ENCODE measurements around the gene AUTS2. TPM values are rescaled to one million over a fixed set of nuclear protein-coding genes. Genes with fewer than 3 reads are reported as not detected.

The AUTS2 gene
- total and polyA plus RNA-seq, 2 of the 8 experiments (the other 6 are each of a cell fraction or from before 2014, with no cell fraction given) = 25.9 to 101 TPM

DNA sequence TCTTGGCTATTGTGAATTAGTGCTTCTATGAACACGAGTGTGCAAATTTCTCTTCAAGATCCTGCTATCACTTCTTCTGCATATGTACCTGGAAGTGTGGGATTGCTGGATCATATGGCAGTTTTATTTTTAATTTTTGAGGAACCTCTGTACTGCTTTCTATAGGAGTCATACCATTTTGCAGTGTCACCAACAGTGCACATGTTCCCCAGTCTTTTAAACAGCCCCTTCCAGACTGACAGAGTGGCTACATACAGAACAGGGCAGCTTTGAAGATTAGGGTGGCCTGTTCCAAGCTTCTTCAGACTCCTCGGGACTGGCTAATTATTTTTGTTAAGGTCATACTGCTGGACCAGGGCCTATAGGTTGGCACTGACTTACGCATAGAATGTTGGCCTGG, 82.9 kb downstream of the AUTS2 start:
- Histone ChIP-seq H3K18ac (ENCODE audit: extremely low read depth, low read length) (no peak overlapping the region), H2BK120ac (replicated peaks; ENCODE audit: low read depth, low read length) (no peak overlapping the region), H4K8ac (ENCODE audit: extremely low read depth, insufficient read depth, low read length) (no peak overlapping the region), H3K27ac (ENCODE audit: low read depth, low read length) (no peak overlapping the region), H2BK20ac (ENCODE audit: low read length) (no peak overlapping the region), H2AFZ (ENCODE audit: low read length) (no peak overlapping the region), H4K20me1 (replicated peaks in 1 of 2; ENCODE audit: control insufficient read depth in 1 of 2, insufficient read depth in 2 of 2, low read length in 2 of 2) (no peaks in the 10 kb centered on the region), H3K4me1 (replicated peaks in 1 of 4; ENCODE audit: control insufficient read depth in 3 of 4, insufficient read depth in 4 of 4, low read length in 3 of 4) (peaks cover 0 to 8% (median 5%) of the 10 kb centered on the region in 4 experiments; a peak in 3 of 7 replicates), H3K9ac (replicated peaks in 1 of 4; ENCODE audit: extremely low read depth in 1 of 4, low read depth in 3 of 4, low read length in 3 of 4) (no peak overlapping the region), H3K9me3 (ENCODE audit: insufficient read depth in 2 of 2, low read depth in 1 of 2, low read length in 1 of 2) (no peaks in the 10 kb centered on the region), H3K14ac (ENCODE audit: insufficient read length) (no peak overlapping the region), H2AK5ac (ENCODE audit: low read depth, low read length) (no peak overlapping the region), H4K5ac (ENCODE audit: insufficient read length, low read depth, low read length) (no peak overlapping the region), H3K36me3 (ENCODE audit: control insufficient read depth in 2 of 4, insufficient read depth in 4 of 4, low read length in 3 of 4) (no peaks in the 10 kb centered on the region), H3K79me2 (ENCODE audit: control insufficient read depth in 1 of 2, insufficient read depth in 2 of 2, low read length in 2 of 2) (no peaks in the 10 kb centered on the region), H4K91ac (replicated peaks; ENCODE audit: insufficient read length, low read length) (no peak overlapping the region), H3K79me1 (ENCODE audit: low read depth, low read length) (no peaks in the 10 kb centered on the region), H2BK15ac (ENCODE audit: low read length) (no peak overlapping the region), H3K23ac (ENCODE audit: insufficient read length) (no peak overlapping the region), H3K27me3 (replicated peaks in 1 of 4; ENCODE audit: control insufficient read depth in 3 of 4, extremely low read depth in 1 of 4, insufficient read depth in 3 of 4, low read length in 3 of 4) (no peaks in the 10 kb centered on the region), H3K56ac (replicated peaks; ENCODE audit: insufficient read length, low read depth, low read length) (no peak overlapping the region), H3K4me2 (ENCODE audit: insufficient read depth in 1 of 2, low read depth in 2 of 2, low read length in 2 of 2) (no peak overlapping the region), H3K23me2 (ENCODE audit: low read depth, low read length) (no peaks in the 10 kb centered on the region), H2BK5ac (ENCODE audit: low read depth, low read length) (no peak overlapping the region), H2BK12ac (ENCODE audit: low read depth, low read length) (no peak overlapping the region), H3K4ac (replicated peaks; ENCODE audit: insufficient read length, low read depth, low read length) (no peak overlapping the region), H3K4me3 (ENCODE audit: extremely low read depth in 1 of 4, insufficient read depth in 2 of 4, low read depth in 3 of 4, low read length in 4 of 4) (no peak overlapping the region)
- FAIRE-seq (no peak), DNase-seq (ENCODE audit: low read depth in 1 of 2, low spot score in 2 of 2) (no peak)
- CTCF ChIA-PET (ENCODE audit: partially characterized antibody) = no interaction called here
- WGBS, 2 experiments (ENCODE audit: extremely low coverage in 1 of 2, insufficient coverage in 1 of 2, insufficient read length in 1 of 2, insufficient replicate concordance in 2 of 2, low coverage in 1 of 2, low lambda C conversion rate in 2 of 2, missing lambda C conversion rate in 1 of 2) = 92% methylated on average over 3 of the region's 3 CpGs; no CpG with 5 or more reads in 1 of the 2 experiments
- POLR2A ChIA-PET (ENCODE audit: partially characterized antibody) = no interaction called here
- TF ChIP-seq POU5F1 (IDR thresholded peaks at IDR 0.05; ENCODE audit: low read depth, low read length) (no peak), KDM1A (IDR thresholded peaks at IDR 0.05; ENCODE audit: borderline replicate concordance, low read length) (no peak), POLR2AphosphoS5 (IDR thresholded peaks at IDR 0.05; ENCODE audit: low read depth, low read length) (no peak), NRF1 (IDR thresholded peaks at IDR 0.05; ENCODE audit: low read depth, low read length) (no peak), EP300 (IDR thresholded peaks at IDR 0.05; ENCODE audit: borderline replicate concordance in 1 of 2, low read depth in 2 of 2, low read length in 2 of 2) (no peak), BACH1 (IDR thresholded peaks at IDR 0.05; ENCODE audit: low read length) (no peak), PHF8 (conservative IDR thresholded peaks at IDR 0.05; ENCODE audit: low read depth, low read length) (no peak), SP2 (IDR thresholded peaks at IDR 0.05; ENCODE audit: low read length) (no peak), TAF7 (optimal IDR thresholded peaks at IDR 0.05; ENCODE audit: borderline replicate concordance, low read depth, low read length) (no peak), TEAD4 (IDR thresholded peaks at IDR 0.05; ENCODE audit: low read depth, low read length) (no peak), CHD2 (IDR thresholded peaks at IDR 0.05; ENCODE audit: low read length) (no peak)
- TF ChIP-seq, protein P1, sequence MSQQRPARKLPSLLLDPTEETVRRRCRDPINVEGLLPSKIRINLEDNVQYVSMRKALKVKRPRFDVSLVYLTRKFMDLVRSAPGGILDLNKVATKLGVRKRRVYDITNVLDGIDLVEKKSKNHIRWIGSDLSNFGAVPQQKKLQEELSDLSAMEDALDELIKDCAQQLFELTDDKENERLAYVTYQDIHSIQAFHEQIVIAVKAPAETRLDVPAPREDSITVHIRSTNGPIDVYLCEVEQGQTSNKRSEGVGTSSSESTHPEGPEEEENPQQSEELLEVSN (IDR thresholded peaks at IDR 0.05) = no peak
